GM21723 (cell line): ENCODE results near the gene NKPD1.
A peak's percentile ranks its signal among the peaks of the same experiment; 100 is the strongest.

Experiments
- ATAC-seq: cut with Tn5 transposase; IDR thresholded peaks from one replicate; pipeline ENCODE4 v1.9.1; 2021; ENCODE audit warnings: mild to moderate bottlenecking, moderate library complexity; ENCODE audit not compliant: unreplicated experiment

NKPD1 gene

DNA sequence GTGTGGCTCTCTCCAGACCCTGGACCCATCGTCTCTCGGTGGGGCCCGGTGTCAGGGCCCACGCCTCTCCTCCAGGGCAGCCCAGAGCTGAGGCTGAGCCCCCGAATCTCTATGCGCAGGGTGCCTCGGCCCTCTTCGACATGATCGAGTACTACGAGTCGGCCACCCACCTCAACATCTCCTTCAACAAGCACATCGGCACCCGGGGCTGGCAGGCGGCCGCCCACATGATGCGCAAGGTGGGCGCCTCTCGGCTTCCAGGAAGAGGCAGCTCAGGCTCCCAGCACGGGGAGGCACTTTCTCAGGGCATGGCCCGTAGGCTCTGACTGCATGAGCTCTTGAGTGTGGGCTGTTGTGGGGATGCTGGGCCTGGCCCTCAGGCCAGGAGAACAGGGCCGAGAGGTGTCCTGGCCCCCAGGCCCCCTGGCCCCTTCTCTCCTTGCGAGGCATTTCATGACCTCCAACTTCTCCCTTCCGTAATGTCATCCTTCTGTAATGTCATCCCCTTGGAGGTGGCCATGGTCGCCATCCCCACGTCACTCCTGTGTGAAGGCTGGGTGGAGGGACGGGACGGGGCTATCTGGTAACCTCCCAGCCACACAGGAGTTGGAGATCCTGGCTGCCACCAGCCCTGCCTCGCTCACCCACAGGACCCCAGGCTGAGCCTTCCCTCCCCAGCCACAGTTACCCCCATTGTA, 19.4 kb downstream of the NKPD1 start:
- ATAC-seq = no peak

DNA sequence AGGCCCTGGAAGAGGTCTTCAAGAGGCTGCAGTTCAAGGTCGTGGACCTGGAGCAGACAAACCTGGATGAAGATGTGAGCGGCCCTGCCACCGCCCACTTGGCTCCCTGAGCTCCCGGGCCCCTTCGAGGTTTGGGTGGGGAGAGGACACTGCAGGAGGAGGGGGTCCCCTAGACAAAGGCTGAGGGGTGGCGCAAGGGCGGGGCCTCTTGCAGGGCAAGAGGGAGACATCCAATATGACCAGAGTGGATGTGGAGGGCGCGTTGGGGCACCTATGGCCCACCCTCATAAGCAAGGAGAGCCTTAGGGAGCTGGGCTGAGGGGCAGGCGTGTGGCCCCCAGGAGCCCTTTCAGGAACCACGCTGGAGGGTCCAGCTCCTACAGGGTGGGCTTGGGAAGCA, 20.2 kb downstream of the NKPD1 start:
- no peak for ATAC-seq

- no peak for ATAC-seq
Measured at GRCh38 chr19:45140144-45140503, 20.7 kb downstream of the NKPD1 start.

GRCh38 chr19:45139286-45140143, 21.3 kb downstream of the NKPD1 start:
- no peak for ATAC-seq

- ATAC-seq = no peak
Measured at GRCh38 chr19:45138303-45138751, 22.5 kb downstream of the NKPD1 start.

- peak; percentile 70 for ATAC-seq
Measured at GRCh38 chr19:45137179-45137761, 23.5 kb downstream of the NKPD1 start.

- ATAC-seq = no peak
Measured at GRCh38 chr19:45136507-45137178, 24.1 kb downstream of the NKPD1 start.

DNA sequence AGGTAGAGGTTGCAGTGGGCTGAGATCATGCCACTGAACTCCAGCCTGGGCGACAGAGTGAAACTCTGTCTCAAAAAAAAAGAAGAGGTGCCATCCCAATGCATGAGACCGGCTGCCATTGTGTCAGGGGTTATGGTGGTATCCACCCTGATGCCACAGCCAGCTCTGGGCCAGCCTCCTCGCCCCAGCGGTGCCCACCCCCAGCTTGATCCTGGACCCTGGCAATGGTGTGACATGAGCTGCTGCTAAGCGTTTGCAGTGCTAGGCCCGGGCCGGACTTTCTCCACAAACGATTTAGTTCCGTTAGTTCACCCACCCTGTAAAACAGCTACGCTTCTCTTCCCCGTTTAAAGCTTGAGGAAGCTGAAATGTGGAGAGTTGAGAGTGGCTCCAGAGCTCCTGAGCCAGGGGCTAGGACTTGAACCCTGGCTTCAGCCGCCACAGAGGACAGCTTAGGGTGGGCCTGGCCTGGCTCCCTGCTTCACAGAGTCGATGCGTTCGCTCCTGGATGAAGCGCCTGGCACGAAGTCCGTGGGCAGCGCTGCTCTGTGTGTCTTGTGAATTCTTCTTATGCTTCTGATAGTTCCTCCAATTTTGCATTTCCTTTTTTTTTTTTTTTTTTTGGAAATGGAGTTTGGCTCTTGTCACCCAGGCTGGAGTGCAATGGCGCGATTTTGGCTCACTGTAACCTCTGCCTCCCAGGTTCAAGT, 25.5 kb downstream of the NKPD1 start:
- ATAC-seq = no peak

DNA sequence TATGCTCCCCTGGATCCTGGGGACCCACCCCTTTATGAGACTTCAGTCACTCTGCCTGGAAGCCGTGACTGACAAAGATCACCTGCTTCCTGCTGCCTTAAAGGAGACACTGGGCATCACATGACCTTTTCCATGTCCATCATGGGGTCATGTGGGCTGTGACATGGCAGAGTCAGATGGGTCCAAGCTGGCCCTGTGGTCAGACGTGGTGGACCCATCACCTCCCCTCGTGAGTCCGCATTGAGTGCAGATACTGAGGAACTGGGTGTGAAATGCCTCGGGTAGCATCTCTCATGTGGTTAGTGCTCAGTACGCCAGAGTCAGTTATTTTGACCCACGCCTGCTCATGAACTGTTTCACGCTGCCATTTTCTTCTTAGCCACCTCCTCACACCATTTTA, 27.1 kb downstream of the NKPD1 start:
- no peak for ATAC-seq

DNA sequence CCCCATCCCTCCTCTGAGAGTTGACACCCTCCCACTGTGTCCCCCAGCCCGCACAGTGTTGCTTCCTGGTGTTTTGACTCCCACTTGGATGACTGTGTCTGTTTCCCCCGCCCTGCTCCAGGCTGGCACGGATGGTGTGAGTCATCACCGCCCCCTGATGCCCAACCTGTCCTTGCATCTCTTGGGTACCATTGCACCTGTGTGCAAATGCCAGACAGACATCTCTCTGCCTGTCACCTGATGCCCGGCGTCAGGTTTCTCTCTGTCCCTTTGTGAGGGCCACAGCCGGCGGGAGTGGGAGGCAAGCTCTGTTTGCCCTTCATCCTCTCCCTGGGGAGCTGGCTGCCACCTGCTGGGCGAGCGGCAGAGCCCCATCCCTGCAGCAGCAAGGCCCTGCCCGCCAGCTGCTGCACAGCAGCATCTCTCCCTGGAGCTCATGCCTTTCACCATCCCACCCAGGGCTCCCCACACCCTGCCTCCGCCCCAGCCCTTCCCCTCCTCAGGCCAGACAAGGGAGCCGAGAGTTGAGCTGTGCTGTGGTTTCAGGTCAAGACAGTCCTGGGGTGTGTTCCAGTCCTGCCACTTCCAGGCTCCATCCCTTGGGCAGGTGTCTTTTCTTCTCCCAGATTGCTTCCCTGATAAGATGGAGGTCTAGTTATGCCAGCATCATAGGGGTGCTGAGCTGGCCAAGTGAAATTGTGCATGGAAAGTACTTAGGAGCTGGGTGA, 29.7 kb downstream of the NKPD1 start:
- no peak for ATAC-seq

GRCh38 chr19:45130236-45130635, 30.5 kb downstream of the NKPD1 start:
- ATAC-seq = no peak

GRCh38 chr19:45128806-45129205, 32.0 kb downstream of the NKPD1 start:
- ATAC-seq = no peak

DNA sequence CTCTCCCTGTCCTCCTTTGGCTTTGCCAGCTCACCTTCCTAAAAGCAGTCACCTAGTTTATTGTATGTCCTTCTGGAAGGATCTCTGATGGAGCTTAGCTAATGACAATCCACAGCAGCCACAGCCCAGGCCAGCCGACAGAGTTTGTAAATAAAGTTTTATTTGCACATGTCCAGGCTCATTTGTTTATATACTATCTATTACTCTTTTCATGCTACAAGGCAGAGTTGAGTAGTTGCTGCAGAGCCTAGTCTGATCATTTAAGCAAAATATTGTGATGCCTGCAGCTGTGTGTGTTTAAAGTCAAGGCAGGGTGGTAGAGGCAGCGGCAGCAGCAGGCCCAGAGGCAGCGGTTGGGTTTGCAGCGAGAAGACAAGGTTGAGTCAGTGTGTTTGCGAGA, 32.6 kb downstream of the NKPD1 start:
- ATAC-seq = no peak

DNA sequence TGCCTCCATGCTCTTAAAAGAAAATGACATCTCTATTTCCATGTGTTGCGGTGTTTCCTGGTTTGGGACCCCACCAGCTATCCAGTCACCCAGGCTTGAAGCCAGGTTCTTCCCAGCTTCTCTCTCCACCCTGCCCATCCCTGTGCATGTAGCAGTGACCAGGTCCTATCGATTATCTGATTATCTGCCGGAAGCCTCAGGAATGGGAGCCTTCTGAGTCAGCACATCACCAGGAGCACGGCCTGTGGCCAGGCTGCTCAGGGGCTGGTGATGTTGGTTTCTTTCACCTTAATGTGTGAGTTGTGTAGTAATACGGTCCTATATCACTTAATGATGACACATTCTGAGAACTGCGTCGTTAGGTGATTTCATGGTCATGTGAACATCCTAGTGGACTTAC, 34.1 kb downstream of the NKPD1 start:
- ATAC-seq = no peak

GRCh38 chr19:45125975-45126493, 34.7 kb downstream of the NKPD1 start:
- no peak for ATAC-seq

DNA sequence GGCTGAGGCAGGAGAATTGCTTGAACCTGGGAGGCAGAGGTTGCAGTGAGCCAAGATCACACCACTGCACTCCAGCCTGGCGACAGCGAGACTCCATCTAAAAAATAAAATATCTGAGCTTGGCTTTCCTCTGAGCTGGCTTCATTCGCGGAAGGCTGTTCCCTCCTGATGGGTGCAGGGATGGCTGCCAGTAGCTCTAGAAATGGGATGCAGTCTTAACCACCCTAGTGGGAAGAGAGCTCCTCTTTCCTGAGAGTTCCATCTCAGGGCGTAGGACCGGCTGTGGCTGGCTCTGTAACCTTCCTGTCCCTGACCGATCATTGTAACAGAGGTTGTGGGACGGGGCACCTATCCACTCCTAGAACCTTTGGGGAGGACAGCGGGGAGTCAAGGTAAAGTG, 35.4 kb downstream of the NKPD1 start:
- no peak for ATAC-seq

DNA sequence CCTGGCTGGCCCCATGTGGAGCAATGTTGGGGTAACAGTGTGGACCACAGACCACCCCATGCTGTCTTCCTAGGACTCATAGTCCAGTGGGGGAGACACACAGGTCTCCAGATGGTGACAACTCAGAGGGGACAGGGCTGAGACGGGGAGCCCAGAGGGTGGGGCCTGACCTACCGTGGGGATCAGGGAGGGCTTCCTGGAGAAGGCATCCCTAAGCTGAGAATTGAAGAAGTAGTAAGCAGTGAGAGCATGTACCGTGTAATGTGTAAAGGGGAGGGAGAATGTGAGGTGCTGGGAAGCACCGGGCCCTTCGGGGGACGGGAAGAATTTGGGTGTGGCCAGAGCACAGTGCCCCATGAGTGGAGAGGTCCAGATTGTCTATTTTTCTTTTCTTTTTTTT, 36.8 kb downstream of the NKPD1 start:
- ATAC-seq = no peak

DNA sequence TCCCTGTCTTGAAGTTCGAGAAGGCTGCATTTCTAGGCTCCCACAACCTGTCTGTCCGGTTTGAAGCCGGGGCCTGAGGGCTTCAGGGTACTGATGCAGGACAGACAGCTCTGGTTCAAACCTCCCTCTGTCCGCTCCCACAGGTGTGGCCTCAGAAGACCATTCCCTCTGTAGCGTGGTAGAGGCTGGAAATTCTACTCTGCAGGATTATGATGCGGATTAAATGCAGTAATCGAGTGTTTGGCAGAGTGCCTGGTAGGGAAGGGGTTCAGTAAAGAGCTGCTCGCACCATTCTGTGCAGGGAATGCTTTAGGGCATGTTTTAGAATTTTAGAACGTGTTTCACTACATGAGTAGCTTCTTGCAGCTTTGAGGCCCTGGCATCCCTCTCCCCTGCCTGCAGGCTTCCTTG, 37.3 kb downstream of the NKPD1 start:
- no peak for ATAC-seq

GRCh38 chr19:45122832-45123231, 38.0 kb downstream of the NKPD1 start:
- no peak for ATAC-seq

GRCh38 chr19:45121827-45122345, 38.9 kb downstream of the NKPD1 start:
- ATAC-seq = no peak
